ENCODE results near the gene PLCXD3.
"Not testable (repeated sequence)": the region's sequence is repeated elsewhere in the genome, so short reads cannot be mapped to it uniquely, and the experiment has no call there.

Gene PLCXD3

GRCh38 chr5:41485533-41485932 is 24.9 kb downstream of the PLCXD3 start:
- no peak for DNase-seq

- DNase-seq: no peak
Observed at GRCh38 chr5:41482715-41483114, 27.7 kb downstream of the PLCXD3 start.

- no peak for DNase-seq
Observed at GRCh38 chr5:41482173-41482572, 28.2 kb downstream of the PLCXD3 start.

GRCh38 chr5:41471571-41472208 is 38.7 kb downstream of the PLCXD3 start:
- DNase-seq: not testable (repeated sequence)

- no peak for DNase-seq
Observed at GRCh38 chr5:41465493-41466171, 44.8 kb downstream of the PLCXD3 start.

GRCh38 chr5:41459557-41459956 is 50.8 kb downstream of the PLCXD3 start:
- DNase-seq: no peak

GRCh38 chr5:41457094-41457493 is 53.3 kb downstream of the PLCXD3 start:
- DNase-seq: no peak

- DNase-seq: no peak
Observed at GRCh38 chr5:41452506-41452905, 57.9 kb downstream of the PLCXD3 start.

- DNase-seq: no peak
Observed at GRCh38 chr5:41447650-41448510, 62.5 kb downstream of the PLCXD3 start.

- no peak for DNase-seq
Observed at GRCh38 chr5:41445937-41446563, 64.4 kb downstream of the PLCXD3 start.

GRCh38 chr5:41435276-41435675 is 75.1 kb downstream of the PLCXD3 start:
- DNase-seq: no peak

GRCh38 chr5:41433552-41434181 is 76.7 kb downstream of the PLCXD3 start:
- DNase-seq: no peak

GRCh38 chr5:41432481-41433253 is 77.7 kb downstream of the PLCXD3 start:
- DNase-seq: no peak

GRCh38 chr5:41427505-41427904 is 82.9 kb downstream of the PLCXD3 start:
- DNase-seq: no peak

GRCh38 chr5:41425736-41426135 is 84.7 kb downstream of the PLCXD3 start:
- DNase-seq: no peak

GRCh38 chr5:41420492-41421067 is 89.8 kb downstream of the PLCXD3 start:
- no peak for DNase-seq

GRCh38 chr5:41418220-41419031 is 92.0 kb downstream of the PLCXD3 start:
- no peak for DNase-seq

- no peak for DNase-seq
Observed at GRCh38 chr5:41416336-41416735, 94.1 kb downstream of the PLCXD3 start.

GRCh38 chr5:41415242-41415641 is 95.2 kb downstream of the PLCXD3 start:
- DNase-seq: no peak

GRCh38 chr5:41414598-41414997 is 95.8 kb downstream of the PLCXD3 start:
- DNase-seq: no peak

- DNase-seq: no peak
Observed at GRCh38 chr5:41413074-41413473, 97.3 kb downstream of the PLCXD3 start.

All from activated CD8-positive, alpha-beta memory T cell treated with anti-CD3 and anti-CD28 coated beads for 24 hours (primary cell).